HG03457 (cell line): ENCODE measurements around the gene CAMTA1.
"Not testable (repeated sequence)": the region's sequence is repeated elsewhere in the genome, so short reads cannot be mapped to it uniquely, and the experiment has no call there.

Experiments
- ATAC-seq: cut with Tn5 transposase; IDR thresholded peaks from one replicate; pipeline ENCODE4 v1.9.1; 2021; ENCODE audit warnings: moderate number of reproducible peaks; ENCODE audit not compliant: unreplicated experiment

The CAMTA1 gene

DNA sequence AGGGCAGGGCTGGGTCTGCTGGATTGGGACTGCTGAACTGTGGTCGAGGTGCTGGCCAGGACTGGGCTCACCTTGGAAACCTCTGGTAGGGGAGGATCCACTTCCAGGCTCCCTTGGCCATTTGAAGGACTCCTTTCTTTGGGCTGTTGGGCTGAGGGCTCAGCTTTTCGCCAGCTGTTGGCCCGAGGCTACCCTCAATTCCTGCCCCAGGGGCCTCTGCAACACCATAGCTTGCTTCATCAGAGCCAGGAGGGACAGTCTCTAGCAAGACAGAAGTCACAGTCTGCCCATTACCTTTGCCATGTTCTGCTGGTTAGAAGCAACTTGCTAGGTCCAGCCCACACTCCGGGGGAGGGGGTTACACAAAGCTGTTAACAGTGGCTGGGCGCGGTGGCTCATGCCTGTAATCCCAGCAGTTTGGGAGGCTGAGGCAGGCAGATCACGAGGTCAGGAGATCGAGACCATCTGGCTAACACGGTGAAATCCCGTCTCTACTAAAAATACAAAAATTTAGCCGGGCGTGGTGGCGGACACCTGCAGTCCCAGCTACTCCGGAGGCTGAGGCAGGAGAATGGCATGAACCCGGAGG lies 25.0 kb downstream of the CAMTA1 start:
- ATAC-seq = not testable (repeated sequence)

DNA sequence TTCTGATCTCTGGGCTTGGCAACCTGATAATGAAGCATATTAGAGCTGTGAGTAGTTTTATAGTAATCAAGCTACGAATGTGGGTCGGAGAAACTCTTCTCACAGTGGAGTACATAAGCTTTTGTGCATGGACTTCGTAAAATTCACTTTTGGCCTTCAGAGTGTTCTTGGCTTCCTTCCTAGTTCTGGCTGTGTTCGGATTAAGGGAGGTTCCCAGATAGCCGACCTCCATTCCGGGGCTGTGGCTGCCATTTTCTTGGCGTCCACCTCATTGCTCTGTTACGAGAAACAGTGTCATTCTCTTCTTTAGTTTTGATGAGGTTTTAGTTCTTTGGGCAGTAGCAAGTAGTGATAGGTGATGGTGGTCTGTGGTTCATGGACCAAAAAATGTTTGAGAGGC lies 26.3 kb downstream of the CAMTA1 start:
- no peak for ATAC-seq

DNA sequence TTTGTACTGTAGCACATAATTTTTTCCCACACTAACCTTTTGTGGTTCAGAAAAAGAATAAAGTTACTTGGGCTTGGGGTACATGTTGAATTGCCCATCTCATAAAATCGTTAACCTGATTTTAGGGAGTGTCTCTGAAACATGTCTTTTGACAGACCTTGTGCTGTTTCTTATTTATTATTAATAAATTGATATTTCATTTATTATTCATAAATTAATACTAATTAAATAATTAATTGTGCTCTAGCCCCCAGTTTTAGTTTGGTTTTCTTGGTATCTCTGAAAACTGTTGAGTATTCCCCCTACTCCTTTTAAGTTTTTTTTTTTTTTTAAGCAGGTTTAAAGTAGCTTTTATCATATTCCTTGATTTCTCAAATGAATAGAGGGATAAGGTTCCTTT lies 27.9 kb downstream of the CAMTA1 start:
- no peak for ATAC-seq

DNA sequence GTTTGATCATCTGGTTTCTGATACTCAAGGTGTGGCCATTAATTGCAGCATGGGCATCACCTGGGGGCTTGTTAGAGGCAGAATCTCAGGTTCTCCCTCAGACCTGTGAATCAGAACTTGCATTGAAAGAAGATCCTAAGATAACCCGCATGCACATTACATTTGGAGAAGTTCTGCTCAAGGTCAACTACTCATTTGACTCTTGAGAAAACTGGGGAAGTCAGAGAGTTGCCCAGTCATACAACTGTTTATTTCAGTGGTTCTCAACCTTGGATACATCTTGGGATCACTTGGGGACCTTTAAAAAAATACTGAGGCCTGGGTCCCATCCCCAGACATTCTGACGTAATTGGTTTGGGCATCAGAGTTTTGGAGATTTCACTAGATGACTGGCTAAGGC lies 30.5 kb downstream of the CAMTA1 start:
- ATAC-seq = no peak

DNA sequence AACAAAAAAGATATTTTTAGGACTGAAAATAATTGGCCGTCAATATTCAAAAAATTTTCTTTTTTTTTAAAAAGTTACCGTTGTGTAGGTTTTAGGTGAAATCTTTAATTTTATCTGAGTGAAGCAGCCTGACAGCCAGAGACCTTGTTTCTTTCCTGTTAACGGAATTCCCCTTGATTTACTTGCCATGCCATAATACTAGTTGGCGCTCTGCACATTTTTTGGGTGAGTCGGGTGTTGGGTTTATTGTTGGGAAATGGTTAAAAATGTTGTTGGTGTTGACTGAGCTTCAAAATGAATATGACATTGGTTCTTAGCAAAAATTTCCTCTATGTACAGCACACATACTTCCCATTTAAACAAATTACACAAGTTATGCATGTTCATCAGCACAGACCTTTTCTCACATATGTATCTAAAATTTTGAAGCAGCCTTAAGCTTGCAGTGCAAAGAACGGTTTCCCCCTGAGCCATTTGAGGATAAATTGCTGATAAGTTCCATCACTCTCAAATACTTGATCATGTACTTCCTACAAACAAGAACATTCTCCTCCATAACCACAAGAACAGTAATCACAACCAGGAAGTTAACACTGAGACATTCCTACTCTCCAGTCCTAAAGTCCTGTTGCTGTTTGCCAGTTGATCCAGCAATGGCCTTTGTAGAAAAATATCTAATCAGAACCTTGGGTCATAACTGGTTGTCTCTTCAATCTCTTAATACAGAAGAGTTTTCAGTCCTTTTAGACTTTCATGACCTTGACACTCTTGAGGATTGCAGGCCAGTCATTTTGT lies 34.2 kb downstream of the CAMTA1 start:
- ATAC-seq = no peak

DNA sequence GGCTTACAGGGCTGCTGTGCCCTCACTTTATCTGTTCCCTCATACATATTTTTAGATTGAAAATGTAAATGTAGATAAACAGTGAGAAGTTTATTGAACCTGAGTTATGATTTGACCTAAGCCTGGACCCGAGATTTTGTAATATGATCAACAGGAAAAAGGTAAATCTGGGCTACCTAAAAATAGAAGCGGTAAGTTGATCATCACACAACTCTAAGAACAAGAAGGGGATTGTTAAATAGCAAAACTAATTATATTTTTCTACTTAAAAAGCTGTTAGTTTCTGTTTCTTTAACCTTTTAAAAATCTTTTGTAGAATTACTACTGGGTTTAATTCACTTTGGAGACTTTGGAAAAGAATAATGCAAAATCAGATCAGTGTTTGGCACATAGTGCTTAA lies 35.6 kb downstream of the CAMTA1 start:
- ATAC-seq = no peak

DNA sequence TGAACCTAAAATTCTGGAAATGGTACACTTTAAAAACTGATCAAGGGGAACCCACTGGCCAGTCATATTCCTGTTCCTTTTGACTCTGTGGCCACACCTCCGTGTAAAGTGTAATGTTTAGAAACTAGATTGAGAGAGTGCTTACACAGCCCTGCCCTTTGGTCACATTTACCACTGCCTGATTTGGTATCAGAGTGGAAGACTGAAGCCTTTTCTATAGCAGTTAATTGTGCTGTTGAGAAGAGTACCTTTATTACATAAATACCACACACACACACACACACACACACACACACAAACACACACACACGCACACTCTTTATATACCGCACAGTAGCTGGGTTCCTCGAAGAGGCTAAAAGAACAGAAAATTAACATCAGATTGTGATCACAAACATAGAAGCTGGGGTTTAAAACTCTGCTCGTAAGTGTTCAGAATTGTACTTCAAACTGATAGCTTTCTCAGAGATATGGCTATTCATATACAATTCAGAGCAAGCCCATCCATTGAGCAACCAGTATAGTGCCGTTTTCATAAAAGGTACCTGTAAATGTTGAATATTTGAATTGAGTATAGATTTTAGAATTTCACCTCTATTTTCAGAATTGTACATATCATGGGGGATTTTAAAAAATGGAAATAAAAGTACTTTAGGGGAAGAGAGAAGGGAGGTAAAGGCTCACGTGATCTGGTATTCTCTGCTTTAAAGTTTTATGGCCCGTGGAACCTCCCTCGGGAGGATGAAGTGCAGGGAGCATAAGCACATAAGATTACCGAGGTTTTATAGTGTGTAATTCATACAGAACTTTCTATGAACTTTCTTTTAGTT lies 37.5 kb downstream of the CAMTA1 start:
- peak; percentile 59 for ATAC-seq

DNA sequence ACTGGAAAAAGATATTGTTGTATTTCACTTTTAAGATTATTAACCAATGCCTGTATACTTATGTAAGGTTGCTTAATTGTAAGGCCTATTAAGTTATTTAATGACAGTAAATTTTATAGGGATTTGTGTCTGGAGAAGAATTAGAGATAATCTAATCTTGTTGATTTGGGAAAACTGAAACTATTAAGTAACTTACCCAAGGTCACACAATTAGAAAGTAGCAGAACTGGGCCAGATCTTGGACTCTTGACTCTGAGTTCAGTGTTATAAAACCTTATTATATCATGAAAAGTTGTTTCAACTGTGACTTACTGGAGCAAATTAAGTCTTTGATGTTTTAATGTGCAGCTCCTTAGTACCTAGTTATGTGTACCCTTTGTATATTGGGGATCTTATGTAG lies 38.5 kb downstream of the CAMTA1 start:
- no peak for ATAC-seq

DNA sequence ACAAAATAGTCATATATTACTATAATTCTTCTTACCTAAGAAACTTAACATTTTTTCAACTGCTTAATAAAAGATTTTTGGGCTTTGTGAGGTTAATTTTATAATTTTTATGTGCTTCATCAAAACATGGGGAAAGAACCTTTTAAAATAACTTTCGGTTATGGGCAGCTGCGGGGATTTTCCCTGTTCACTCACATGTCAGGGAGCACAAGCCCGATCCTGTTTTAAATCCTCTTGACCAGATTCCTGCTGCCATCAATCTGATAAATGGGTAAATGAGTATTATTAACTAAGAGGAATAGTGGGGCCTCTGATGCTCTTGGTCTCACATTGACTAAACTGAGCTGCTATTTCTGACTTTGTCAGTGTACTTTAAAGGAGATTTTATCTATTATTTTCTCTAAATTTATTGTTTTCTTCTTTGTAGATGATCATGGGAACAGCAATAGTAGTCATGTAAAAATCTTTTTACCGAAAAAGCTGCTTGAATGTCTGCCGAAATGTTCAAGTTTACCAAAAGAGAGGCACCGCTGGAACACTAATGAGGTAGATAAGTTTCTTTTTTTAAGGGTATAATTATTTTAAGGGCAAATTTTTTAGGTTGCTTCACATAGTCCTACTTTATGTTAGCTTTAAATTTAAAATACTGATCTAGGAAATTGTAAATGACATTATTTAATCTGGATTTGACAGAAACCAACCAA lies 39.6 kb downstream of the CAMTA1 start:
- ATAC-seq = no peak

DNA sequence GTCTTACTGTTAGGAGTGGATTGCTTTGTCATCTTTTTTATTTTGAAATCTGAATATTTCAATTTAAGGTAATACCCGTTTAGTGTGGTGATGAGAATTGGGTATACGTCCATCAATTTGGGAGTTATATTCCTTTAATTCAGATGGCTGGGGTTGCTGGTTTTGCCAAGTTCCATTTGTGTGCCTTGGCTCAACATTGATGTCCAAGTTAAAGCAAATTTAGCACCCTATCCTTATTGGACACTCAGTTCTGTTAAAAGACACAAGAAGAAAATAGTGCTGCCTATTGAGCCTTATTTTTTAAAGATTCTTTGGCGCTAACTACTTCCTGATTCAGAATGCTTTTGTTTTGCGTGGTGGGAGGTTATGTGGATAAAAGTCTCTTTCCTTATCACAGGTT lies 40.6 kb downstream of the CAMTA1 start:
- no peak for ATAC-seq

DNA sequence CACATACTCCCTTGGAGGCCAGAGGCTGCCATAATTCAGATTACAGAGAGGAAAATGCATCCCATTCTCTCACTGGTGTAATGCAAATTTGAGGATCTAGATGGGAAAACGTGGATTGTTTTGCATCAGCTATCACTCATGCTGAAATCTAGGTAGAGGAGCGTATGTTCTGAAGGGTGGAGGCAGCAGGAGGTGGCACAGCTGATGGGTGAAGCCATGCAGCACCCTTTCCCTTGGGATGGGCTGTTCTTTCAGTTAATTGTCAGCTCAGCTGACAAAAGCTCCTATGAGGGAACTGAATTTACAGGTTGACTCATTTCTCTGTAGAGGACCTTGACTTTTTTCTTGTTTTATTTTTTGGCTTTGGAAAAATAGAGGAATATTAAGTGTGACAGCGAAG lies 41.8 kb downstream of the CAMTA1 start:
- no peak for ATAC-seq

DNA sequence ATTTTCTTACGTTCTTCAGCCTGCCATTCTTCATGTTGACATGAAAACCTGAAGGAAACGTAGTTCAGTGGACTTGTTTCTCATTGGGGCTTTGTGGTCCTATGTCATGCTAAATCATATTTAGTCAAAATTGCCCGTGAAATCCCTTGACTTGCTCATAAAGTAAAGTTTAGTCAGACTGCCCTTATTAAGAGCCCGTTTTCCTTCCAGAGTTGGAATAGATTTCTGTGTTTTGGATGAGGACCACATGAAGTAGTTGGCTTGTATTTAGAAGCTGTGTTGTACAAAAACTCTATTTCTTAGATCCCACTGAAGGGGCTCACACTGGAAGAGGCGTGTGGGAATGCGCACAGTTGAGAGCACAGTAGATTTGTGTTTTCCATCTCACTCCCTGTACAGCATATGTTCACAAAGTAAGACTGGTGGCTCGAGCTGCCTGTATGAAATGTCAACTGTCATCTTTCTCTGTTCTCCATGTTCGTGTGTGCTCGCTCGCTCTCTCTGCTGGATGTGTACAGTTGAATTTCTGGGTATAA lies 42.4 kb downstream of the CAMTA1 start:
- no peak for ATAC-seq

DNA sequence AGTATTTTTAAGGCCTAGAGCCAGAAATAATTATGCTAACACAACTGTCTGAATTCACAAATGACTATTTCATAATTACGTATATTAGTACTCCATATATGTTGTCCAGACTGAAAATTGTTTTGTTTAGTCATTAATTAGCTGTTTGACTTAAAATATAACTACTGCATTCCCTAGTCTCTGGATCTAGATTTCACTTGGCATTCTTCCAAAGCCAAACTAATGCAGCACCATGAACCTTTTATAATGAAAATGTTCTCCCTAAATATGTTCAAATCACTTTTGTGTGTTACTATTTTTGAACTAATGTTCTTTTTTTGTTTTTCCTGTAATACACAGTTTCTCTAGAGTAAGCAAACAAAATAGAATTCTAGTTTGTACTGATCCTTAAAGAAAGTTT lies 46.1 kb downstream of the CAMTA1 start:
- ATAC-seq = no peak

DNA sequence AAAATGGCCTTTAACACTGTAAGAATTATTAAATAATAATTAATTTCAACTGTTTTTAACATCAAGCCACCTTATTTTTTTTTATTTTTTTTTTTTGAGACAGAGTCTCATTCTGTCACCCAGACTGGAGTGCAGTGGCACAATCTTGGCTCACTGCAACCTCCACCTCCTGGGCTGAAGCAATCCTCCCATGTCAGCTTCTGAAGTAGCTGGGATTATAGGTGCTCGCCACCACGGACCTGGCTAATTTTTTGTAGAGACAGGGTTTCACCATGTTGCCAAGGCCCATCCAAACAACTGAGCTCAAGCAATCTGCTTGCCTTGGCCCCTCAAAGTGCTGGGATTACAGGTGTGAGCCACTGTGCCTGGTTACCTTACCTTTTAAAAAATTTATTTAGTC lies 46.8 kb downstream of the CAMTA1 start:
- not testable (repeated sequence) for ATAC-seq

DNA sequence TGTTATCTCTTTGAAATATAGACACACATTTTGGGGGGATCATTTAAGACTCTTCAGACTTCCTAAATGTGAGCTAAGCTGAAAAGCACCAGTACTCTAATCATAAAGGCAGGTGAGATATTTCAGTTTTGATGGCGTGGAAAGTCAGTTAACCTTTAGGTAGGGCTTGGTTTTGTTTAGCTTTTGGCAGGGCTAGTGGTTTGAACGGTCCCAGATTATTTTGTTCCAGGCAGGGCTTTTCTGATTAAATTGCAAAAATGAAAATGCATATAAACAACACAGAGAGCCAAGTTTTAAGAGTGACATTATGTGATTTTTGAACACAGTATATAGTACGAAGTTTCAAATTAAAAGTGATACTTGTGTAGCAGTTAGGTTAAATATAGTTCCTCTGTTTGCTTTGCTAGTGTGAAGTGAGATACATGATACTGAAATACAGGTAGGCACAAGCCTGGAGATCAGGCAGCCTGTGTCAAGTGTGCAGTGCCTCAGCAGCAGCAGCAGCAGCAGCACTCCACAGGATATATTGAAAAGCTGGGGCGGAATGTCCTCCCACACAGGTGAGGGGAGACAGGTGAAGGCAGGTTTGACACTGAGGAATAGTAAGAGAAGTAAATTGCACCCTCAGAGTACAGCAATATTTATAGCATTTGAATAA lies 47.4 kb downstream of the CAMTA1 start:
- ATAC-seq = no peak

DNA sequence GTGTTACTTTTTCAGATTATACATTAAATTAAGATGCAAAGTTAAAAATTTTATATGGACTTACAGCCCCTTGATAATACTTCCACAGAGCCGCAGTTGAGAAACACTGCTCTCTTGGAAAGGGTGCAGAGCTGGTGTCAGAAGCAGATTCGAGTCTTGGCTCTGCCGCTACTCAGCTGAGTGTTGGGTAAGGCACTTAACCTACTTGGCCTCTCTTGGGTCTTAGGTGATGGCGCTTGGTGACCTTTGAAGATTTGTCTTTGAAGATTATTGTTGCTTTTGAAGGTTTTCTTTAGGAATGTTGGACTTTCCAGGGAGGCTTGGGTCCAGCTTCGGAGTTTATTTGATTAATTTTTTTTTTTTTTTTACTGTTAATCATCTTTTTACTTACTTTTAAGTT lies 48.5 kb downstream of the CAMTA1 start:
- no peak for ATAC-seq

DNA sequence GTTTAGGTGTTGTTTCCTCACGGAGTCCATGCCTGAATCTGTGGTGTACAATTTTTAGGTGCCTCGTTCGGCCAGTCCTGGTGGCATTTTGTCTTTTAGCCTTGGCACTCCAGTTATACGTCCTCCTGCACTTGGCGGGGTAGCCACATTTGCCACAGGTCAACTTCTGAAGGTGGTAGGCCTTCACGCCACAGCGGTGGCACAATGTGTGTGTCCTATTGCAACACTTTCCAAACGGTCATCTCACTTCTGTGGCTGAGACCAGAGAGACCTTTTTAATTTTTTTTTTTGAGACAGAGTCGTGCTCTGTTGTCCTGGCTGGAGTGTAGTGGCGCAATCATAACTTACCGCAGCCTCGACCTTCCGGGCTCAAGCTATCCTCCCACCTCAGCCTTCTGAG lies 49.1 kb downstream of the CAMTA1 start:
- ATAC-seq = no peak

DNA sequence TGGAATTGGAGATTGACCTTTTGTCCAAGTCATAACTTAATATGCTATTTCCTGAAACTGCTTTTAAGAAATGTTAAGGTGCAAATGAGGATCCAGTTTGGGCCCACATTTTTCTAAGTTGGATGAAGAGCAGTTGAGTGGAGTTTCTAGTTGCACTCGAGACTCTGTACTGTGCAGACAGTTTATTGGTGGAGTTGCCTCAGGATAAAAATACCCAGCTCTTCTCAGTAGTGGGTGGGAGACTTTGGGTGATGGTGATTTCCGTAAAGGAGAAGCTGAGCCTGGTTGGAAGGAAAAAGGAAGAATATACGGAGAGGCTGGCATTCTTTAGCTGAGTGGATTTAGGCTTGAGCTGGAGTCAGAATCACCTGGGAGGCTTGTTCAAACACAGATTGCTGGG lies 49.9 kb downstream of the CAMTA1 start:
- ATAC-seq = no peak

DNA sequence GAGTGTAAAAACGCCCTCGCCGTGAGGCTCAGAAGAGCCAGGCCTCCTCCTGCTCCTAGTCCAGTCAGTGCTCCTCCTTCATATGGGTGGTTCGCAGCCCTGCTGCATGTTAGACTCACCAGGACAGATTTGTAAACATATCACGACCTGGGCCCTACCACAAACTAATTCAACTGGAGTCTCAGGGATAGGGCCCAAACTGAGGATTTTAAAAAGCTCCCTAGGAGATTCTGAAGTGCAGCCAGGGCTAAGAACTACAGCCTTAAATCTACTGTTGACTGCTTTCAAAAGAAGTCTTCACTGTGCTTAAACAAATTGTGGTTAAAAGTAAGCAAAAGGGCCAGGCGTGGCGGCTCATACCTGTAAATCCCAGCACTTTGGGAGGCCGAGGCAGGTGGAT lies 57.0 kb downstream of the CAMTA1 start:
- no peak for ATAC-seq

DNA sequence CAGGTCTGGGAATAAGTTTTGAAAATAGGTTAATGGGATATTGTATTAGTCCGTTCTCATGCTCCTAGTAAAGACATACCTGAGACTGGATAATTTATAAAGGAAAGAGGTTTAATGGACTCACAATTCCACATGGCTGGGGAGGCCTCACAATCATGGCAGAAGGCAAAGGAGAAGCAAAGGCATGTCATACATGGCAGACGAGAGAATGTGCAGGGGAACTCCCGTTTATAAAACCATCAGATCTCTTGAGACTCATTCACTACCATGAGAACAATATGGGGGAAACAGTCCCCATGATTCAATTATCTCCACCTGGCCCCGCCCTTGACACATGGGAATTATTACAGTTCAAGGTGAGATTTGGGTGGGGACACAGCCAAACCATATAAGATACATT lies 60.5 kb downstream of the CAMTA1 start:
- not testable (repeated sequence) for ATAC-seq

DNA sequence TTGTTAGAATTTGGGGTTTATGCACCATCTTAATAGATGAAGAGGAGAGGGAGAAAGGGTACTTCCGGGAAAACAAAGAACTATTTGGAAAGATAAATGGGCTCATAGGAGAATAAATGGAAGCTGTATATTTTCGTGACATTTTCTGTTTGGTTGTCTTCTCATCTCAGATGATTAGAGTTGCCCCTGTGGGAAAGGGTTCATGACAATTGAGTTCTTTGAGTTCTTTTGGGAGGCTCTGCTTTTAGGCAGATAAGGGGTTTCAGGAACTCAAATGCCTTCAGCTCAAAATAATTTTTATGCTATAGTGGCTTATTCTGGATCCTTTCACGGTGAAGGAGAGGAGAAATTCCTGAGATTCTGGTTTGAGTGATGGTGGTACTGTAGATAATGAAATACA lies 63.6 kb downstream of the CAMTA1 start:
- ATAC-seq = no peak
